ENCODE measurements around the gene TNRC6C. TPM values are rescaled to one million over a fixed set of nuclear protein-coding genes. Genes with fewer than 3 reads are reported as not detected.
"Not testable (repeated sequence)": the region's sequence is repeated elsewhere in the genome, so short reads cannot be mapped to it uniquely, and the experiment has no call there.

Gene TNRC6C
- total RNA-seq, 1 experiment from 2014 or later = not detected

DNA sequence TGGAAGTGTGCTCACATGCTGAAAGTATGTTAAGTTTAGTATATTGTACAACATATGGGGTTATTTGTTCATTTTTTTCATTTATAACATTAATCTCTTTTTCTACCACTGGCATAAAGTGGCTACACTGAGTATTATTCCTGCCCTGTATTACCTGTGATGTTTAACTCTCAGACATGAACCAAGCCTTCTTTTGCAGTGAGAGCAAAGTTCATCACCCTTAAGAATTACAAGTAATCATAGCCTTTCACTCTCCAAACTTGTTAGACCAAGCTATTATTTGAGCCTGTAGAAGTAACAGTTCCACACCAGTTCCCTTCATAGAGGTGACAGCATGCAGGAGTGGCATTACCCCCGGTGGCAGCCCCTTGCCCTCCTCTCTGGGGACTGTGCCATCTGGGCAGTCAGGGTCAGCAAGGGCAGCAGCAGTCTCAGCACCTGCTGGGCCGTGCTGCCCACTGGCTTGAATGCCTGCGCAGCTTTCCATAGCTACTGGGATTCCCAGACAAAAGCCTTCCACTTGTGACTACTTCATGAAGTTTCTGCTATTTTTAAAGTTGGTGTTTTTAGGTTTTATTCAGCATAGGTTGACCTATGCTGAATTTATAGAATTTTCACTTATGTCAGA lies 98.7 kb downstream of the TNRC6C start:
- no peak overlapping the region for H3K27ac ChIP-seq (ENCODE audit: low read length)

DNA sequence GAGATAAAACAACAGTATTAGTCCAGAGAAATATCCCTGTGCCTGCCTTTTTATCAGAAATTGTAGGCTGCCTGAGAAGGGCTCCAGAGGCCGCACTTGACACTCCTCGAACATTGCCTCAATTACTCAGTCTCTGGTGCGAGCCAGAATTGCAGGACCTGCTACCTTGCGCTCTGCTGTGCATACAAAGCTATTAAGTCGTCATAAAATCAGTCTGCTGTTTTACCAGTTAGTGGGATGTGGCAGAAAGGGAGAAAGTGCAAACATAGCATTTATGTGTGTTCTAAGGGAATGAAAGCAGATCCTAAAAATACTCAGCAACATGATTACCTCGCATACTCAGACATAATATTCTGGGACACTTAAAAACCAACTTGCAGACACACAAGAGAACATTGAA lies 99.5 kb downstream of the TNRC6C start:
- Histone ChIP-seq H3K27ac (ENCODE audit: low read length) (no peak overlapping the region), H3K4me2 (ENCODE audit: low read depth, low read length, poor library complexity, severe bottlenecking) (no peak overlapping the region), H2AFZ (ENCODE audit: low read length) (no peak overlapping the region), H3K9me2 (replicated peaks; ENCODE audit: insufficient read depth, low read length) (no peaks in the 10 kb centered on the region), H3K27me3 (ENCODE audit: low read length) (no peaks in the 10 kb centered on the region), H3K9me3 (ENCODE audit: low read length) (no peaks in the 10 kb centered on the region), H3K4me3 (ENCODE audit: low read length) (no peak overlapping the region), H4K20me1 (ENCODE audit: insufficient read depth, low read depth, low read length) (no peaks in the 10 kb centered on the region), H3K36me3 (ENCODE audit: insufficient read depth, low read length) (no peaks in the 10 kb centered on the region), H3K9ac (ENCODE audit: low read length) (no peak overlapping the region), H3K4me1 (ENCODE audit: low read length) (no peaks in the 10 kb centered on the region), H3K79me2 (ENCODE audit: low read length) (no peaks in the 10 kb centered on the region)
- DNase-seq = no peak

More for the DNA sequence above, 98.7 kb downstream of the TNRC6C start:
- no peaks in the 10 kb centered on the region for H3K9me3 ChIP-seq (ENCODE audit: low read length)
- no peaks in the 10 kb centered on the region for H3K79me2 ChIP-seq (ENCODE audit: low read length)
- DNase-seq = no peak
- H3K27me3 ChIP-seq (ENCODE audit: low read length) = no peaks in the 10 kb centered on the region
- no peaks in the 10 kb centered on the region for H3K9me2 ChIP-seq (replicated peaks; ENCODE audit: insufficient read depth, low read length)
- H4K20me1 ChIP-seq (ENCODE audit: insufficient read depth, low read depth, low read length) = no peaks in the 10 kb centered on the region
- no peak overlapping the region for H3K4me2 ChIP-seq (ENCODE audit: low read depth, low read length, poor library complexity, severe bottlenecking)
- no peak overlapping the region for H3K4me3 ChIP-seq (ENCODE audit: low read length)
- no peaks in the 10 kb centered on the region for H3K4me1 ChIP-seq (ENCODE audit: low read length)
- H3K9ac ChIP-seq (ENCODE audit: low read length) = no peak overlapping the region
- no peaks in the 10 kb centered on the region for H3K36me3 ChIP-seq (ENCODE audit: insufficient read depth, low read length)
- no peak overlapping the region for H2AFZ ChIP-seq (ENCODE audit: low read length)

- Histone ChIP-seq H3K79me2 (ENCODE audit: low read length) (no peaks in the 10 kb centered on the region), H3K9ac (ENCODE audit: low read length) (no peak overlapping the region), H3K9me2 (replicated peaks; ENCODE audit: insufficient read depth, low read length) (no peaks in the 10 kb centered on the region), H3K4me2 (ENCODE audit: low read depth, low read length, poor library complexity, severe bottlenecking) (no peak overlapping the region), H3K4me1 (ENCODE audit: low read length) (no peaks in the 10 kb centered on the region), H4K20me1 (ENCODE audit: insufficient read depth, low read depth, low read length) (no peaks in the 10 kb centered on the region), H3K36me3 (ENCODE audit: insufficient read depth, low read length) (no peaks in the 10 kb centered on the region), H2AFZ (ENCODE audit: low read length) (no peak overlapping the region), H3K9me3 (ENCODE audit: low read length) (no peaks in the 10 kb centered on the region), H3K27me3 (ENCODE audit: low read length) (no peaks in the 10 kb centered on the region), H3K27ac (ENCODE audit: low read length) (no peak overlapping the region), H3K4me3 (ENCODE audit: low read length) (no peak overlapping the region)
- no peak for DNase-seq
These were observed 100.1 kb downstream of the TNRC6C start for GRCh38 chr17:78058581-78058980.

DNA sequence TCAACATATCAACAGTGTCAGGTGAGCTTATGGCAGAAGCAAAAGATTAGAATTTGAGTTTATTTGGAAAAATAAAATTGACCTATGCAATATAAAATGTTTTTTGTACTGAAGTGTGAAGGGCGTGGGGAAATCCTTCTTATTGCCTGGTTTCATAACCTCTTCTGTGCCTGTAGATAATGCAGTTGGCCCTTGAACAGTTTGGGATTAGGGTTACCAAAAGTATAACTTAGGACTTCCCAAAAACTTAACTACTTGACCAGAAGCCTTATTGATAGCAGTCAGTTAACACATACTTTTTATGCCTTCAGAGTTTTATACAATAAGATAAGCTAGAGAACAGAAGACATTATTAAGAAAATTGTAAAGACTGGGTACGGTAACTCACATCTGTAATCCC lies 104.1 kb downstream of the TNRC6C start:
- DNase-seq = no peak
- no peaks in the 10 kb centered on the region for H3K9me2 ChIP-seq (replicated peaks; ENCODE audit: insufficient read depth, low read length)
- no peak overlapping the region for H2AFZ ChIP-seq (ENCODE audit: low read length)
- no peak overlapping the region for H3K4me2 ChIP-seq (ENCODE audit: low read depth, low read length, poor library complexity, severe bottlenecking)
- H3K4me3 ChIP-seq (ENCODE audit: low read length) = no peak overlapping the region
- no peaks in the 10 kb centered on the region for H3K4me1 ChIP-seq (ENCODE audit: low read length)
- no peak overlapping the region for H3K27ac ChIP-seq (ENCODE audit: low read length)
- no peaks in the 10 kb centered on the region for H3K9me3 ChIP-seq (ENCODE audit: low read length)
- no peaks in the 10 kb centered on the region for H3K27me3 ChIP-seq (ENCODE audit: low read length)
- no peak overlapping the region for H3K9ac ChIP-seq (ENCODE audit: low read length)
- no peaks in the 10 kb centered on the region for H4K20me1 ChIP-seq (ENCODE audit: insufficient read depth, low read depth, low read length)
- H3K79me2 ChIP-seq (ENCODE audit: low read length) = no peaks in the 10 kb centered on the region
- H3K36me3 ChIP-seq (ENCODE audit: insufficient read depth, low read length) = no peaks in the 10 kb centered on the region

- Histone ChIP-seq H3K9me2 (replicated peaks; ENCODE audit: insufficient read depth, low read length) (no peaks in the 10 kb centered on the region), H3K9me3 (ENCODE audit: low read length) (no peaks in the 10 kb centered on the region), H3K27me3 (ENCODE audit: low read length) (no peaks in the 10 kb centered on the region), H3K9ac (ENCODE audit: low read length) (no peak overlapping the region), H4K20me1 (ENCODE audit: insufficient read depth, low read depth, low read length) (no peaks in the 10 kb centered on the region), H3K27ac (ENCODE audit: low read length) (no peak overlapping the region), H3K4me1 (ENCODE audit: low read length) (no peaks in the 10 kb centered on the region), H3K79me2 (ENCODE audit: low read length) (no peaks in the 10 kb centered on the region), H3K36me3 (ENCODE audit: insufficient read depth, low read length) (no peaks in the 10 kb centered on the region), H2AFZ (ENCODE audit: low read length) (no peak overlapping the region), H3K4me3 (ENCODE audit: low read length) (no peak overlapping the region), H3K4me2 (ENCODE audit: low read depth, low read length, poor library complexity, severe bottlenecking) (no peak overlapping the region)
- no peak for DNase-seq
These were observed 105.0 kb downstream of the TNRC6C start for GRCh38 chr17:78063489-78063888.

- Histone ChIP-seq H3K9me3 (ENCODE audit: low read length) (no peaks in the 10 kb centered on the region), H3K4me1 (ENCODE audit: low read length) (peaks cover 7% of the 10 kb centered on the region), H3K9me2 (replicated peaks; ENCODE audit: insufficient read depth, low read length) (no peaks in the 10 kb centered on the region), H3K4me2 (ENCODE audit: low read depth, low read length, poor library complexity, severe bottlenecking) (no peak overlapping the region), H4K20me1 (ENCODE audit: insufficient read depth, low read depth, low read length) (no peaks in the 10 kb centered on the region), H3K4me3 (ENCODE audit: low read length) (no peak overlapping the region), H3K27ac (ENCODE audit: low read length) (no peak overlapping the region), H3K27me3 (ENCODE audit: low read length) (no peaks in the 10 kb centered on the region), H3K79me2 (ENCODE audit: low read length) (no peaks in the 10 kb centered on the region), H3K9ac (ENCODE audit: low read length) (no peak overlapping the region), H2AFZ (ENCODE audit: low read length) (no peak overlapping the region), H3K36me3 (ENCODE audit: insufficient read depth, low read length) (no peaks in the 10 kb centered on the region)
- no peak for DNase-seq
These were observed 106.2 kb downstream of the TNRC6C start for GRCh38 chr17:78064708-78065107.

GRCh38 chr17:78066976-78067375 lies 108.5 kb downstream of the TNRC6C start:
- DNase-seq; H3K36me3 ChIP-seq (ENCODE audit: insufficient read depth, low read length); H3K4me3 ChIP-seq (ENCODE audit: low read length); H3K27ac ChIP-seq (ENCODE audit: low read length); H3K27me3 ChIP-seq (ENCODE audit: low read length); H2AFZ ChIP-seq (ENCODE audit: low read length); H3K4me2 ChIP-seq (ENCODE audit: low read depth, low read length, poor library complexity, severe bottlenecking); H3K9me3 ChIP-seq (ENCODE audit: low read length); H3K79me2 ChIP-seq (ENCODE audit: low read length); H3K9me2 ChIP-seq (replicated peaks; ENCODE audit: insufficient read depth, low read length); H3K9ac ChIP-seq (ENCODE audit: low read length); H4K20me1 ChIP-seq (ENCODE audit: insufficient read depth, low read depth, low read length): not testable (repeated sequence)
- peaks cover 12% of the 10 kb centered on the region for H3K4me1 ChIP-seq (ENCODE audit: low read length)

- Histone ChIP-seq H3K4me3 (ENCODE audit: low read length) (no peak overlapping the region), H3K9me3 (ENCODE audit: low read length) (no peaks in the 10 kb centered on the region), H3K4me2 (ENCODE audit: low read depth, low read length, poor library complexity, severe bottlenecking) (no peak overlapping the region), H4K20me1 (ENCODE audit: insufficient read depth, low read depth, low read length) (no peaks in the 10 kb centered on the region), H3K4me1 (ENCODE audit: low read length) (peaks cover 12% of the 10 kb centered on the region), H2AFZ (ENCODE audit: low read length) (no peak overlapping the region), H3K27ac (ENCODE audit: low read length) (no peak overlapping the region), H3K27me3 (ENCODE audit: low read length) (no peaks in the 10 kb centered on the region), H3K9me2 (replicated peaks; ENCODE audit: insufficient read depth, low read length) (no peaks in the 10 kb centered on the region), H3K36me3 (ENCODE audit: insufficient read depth, low read length) (no peaks in the 10 kb centered on the region), H3K79me2 (ENCODE audit: low read length) (no peaks in the 10 kb centered on the region), H3K9ac (ENCODE audit: low read length) (no peak overlapping the region)
- no peak for DNase-seq
These were observed 111.2 kb downstream of the TNRC6C start for GRCh38 chr17:78069695-78070094.

GRCh38 chr17:78072961-78073360 lies 114.5 kb downstream of the TNRC6C start:
- H3K9me2 ChIP-seq (replicated peaks; ENCODE audit: insufficient read depth, low read length) = no peaks in the 10 kb centered on the region
- no peaks in the 10 kb centered on the region for H3K27me3 ChIP-seq (ENCODE audit: low read length)
- no peak overlapping the region for H2AFZ ChIP-seq (ENCODE audit: low read length)
- peaks cover 12% of the 10 kb centered on the region for H3K4me1 ChIP-seq (ENCODE audit: low read length)
- no peak overlapping the region for H3K27ac ChIP-seq (ENCODE audit: low read length)
- no peaks in the 10 kb centered on the region for H3K79me2 ChIP-seq (ENCODE audit: low read length)
- H3K36me3 ChIP-seq (ENCODE audit: insufficient read depth, low read length) = no peaks in the 10 kb centered on the region
- H3K4me3 ChIP-seq (ENCODE audit: low read length) = no peak overlapping the region
- no peaks in the 10 kb centered on the region for H4K20me1 ChIP-seq (ENCODE audit: insufficient read depth, low read depth, low read length)
- H3K9ac ChIP-seq (ENCODE audit: low read length) = no peak overlapping the region
- H3K4me2 ChIP-seq (ENCODE audit: low read depth, low read length, poor library complexity, severe bottlenecking) = no peak overlapping the region
- no peak for DNase-seq
- no peaks in the 10 kb centered on the region for H3K9me3 ChIP-seq (ENCODE audit: low read length)
